Adipocyte (in vitro differentiated cells): Measurements from ENCODE around the gene SLC22A15.
"Not testable (repeated sequence)": the region's sequence is repeated elsewhere in the genome, so short reads cannot be mapped to it uniquely, and the experiment has no call there.

Source experiments
- DNase-seq: peaks from one replicate; pipeline ENCODE4 v3.0.0-alpha.2; 2015; ENCODE audit warnings: low read depth
- H3K27me3 ChIP-seq: replicated peaks from 2 replicates; pipeline ENCODE4 v1.7.0; 2013; ENCODE audit warnings: mild to moderate bottlenecking, low read length, moderate library complexity; ENCODE audit not compliant: control insufficient read depth, insufficient read depth
- H3K36me3 ChIP-seq: 2 replicates; pipeline ENCODE4 v1.7.0; 2013; ENCODE audit warnings: low read length, mild to moderate bottlenecking, moderate library complexity; ENCODE audit not compliant: control insufficient read depth, insufficient read depth, severe bottlenecking
- H3K4me1 ChIP-seq: 2 replicates; pipeline ENCODE4 v1.7.0; 2013; ENCODE audit warnings: mild to moderate bottlenecking, low read length, moderate library complexity; ENCODE audit not compliant: control insufficient read depth, insufficient read depth
- H3K4me3 ChIP-seq: 2 replicates; pipeline ENCODE4 v1.7.0; 2013; ENCODE audit warnings: mild to moderate bottlenecking, low read length, moderate library complexity
- H3K9ac ChIP-seq: 2 replicates; pipeline ENCODE4 v1.7.0; 2013; ENCODE audit warnings: mild to moderate bottlenecking, low read length, moderate library complexity
- H3K9me3 ChIP-seq: 2 replicates; pipeline ENCODE4 v1.7.0; 2013; ENCODE audit warnings: mild to moderate bottlenecking, low read length, moderate library complexity; ENCODE audit not compliant: control insufficient read depth

SLC22A15 gene

GRCh38 chr1:115982400-115982799 is 6.1 kb downstream of the SLC22A15 start:
- no peak overlapping the region for H3K9ac ChIP-seq
- no peaks in the 10 kb centered on the region for H3K27me3 ChIP-seq
- H3K36me3 ChIP-seq: no peaks in the 10 kb centered on the region
- peaks cover 26% of the 10 kb centered on the region for H3K4me1 ChIP-seq
- no peak overlapping the region for H3K4me3 ChIP-seq
- H3K9me3 ChIP-seq: no peaks in the 10 kb centered on the region
- no peak for DNase-seq

GRCh38 chr1:115983584-115983983 is 7.3 kb downstream of the SLC22A15 start:
- Histone ChIP-seq H3K36me3 (no peaks in the 10 kb centered on the region), H3K4me1 (peaks cover 19% of the 10 kb centered on the region), H3K4me3 (no peak overlapping the region), H3K27me3 (no peaks in the 10 kb centered on the region), H3K9ac (no peak overlapping the region), H3K9me3 (no peaks in the 10 kb centered on the region)
- DNase-seq: no peak

GRCh38 chr1:115987623-115988022 is 11.3 kb downstream of the SLC22A15 start:
- Histone ChIP-seq H3K27me3 (no peaks in the 10 kb centered on the region), H3K4me3 (no peak overlapping the region), H3K4me1 (peaks cover under 1% of the 10 kb centered on the region), H3K36me3 (peaks cover 6% of the 10 kb centered on the region), H3K9me3 (no peaks in the 10 kb centered on the region), H3K9ac (no peak overlapping the region)
- DNase-seq: no peak

- Histone ChIP-seq H3K4me1 (no peaks in the 10 kb centered on the region), H3K36me3 (peaks cover 17% of the 10 kb centered on the region), H3K9ac (no peak overlapping the region), H3K4me3 (no peak overlapping the region), H3K27me3 (no peaks in the 10 kb centered on the region), H3K9me3 (no peaks in the 10 kb centered on the region)
- DNase-seq: no peak
Observed at GRCh38 chr1:115988953-115989352, 12.6 kb downstream of the SLC22A15 start.

GRCh38 chr1:115989699-115990098 is 13.4 kb downstream of the SLC22A15 start:
- Histone ChIP-seq H3K9ac (no peak overlapping the region), H3K9me3 (no peaks in the 10 kb centered on the region), H3K4me3 (no peak overlapping the region), H3K27me3 (no peaks in the 10 kb centered on the region), H3K36me3 (peaks cover 25% of the 10 kb centered on the region), H3K4me1 (no peaks in the 10 kb centered on the region)
- DNase-seq: no peak

- H3K9me3 ChIP-seq: no peaks in the 10 kb centered on the region
- no peak overlapping the region for H3K9ac ChIP-seq
- no peaks in the 10 kb centered on the region for H3K27me3 ChIP-seq
- H3K4me1 ChIP-seq: no peaks in the 10 kb centered on the region
- H3K36me3 ChIP-seq: peaks cover 37% of the 10 kb centered on the region
- H3K4me3 ChIP-seq: no peak overlapping the region
- no peak for DNase-seq
Observed at GRCh38 chr1:115991909-115992308, 15.6 kb downstream of the SLC22A15 start.

- Histone ChIP-seq H3K36me3 (peaks cover 42% of the 10 kb centered on the region), H3K9me3 (peaks cover 18% of the 10 kb centered on the region)
- not testable (repeated sequence) for H3K4me3 ChIP-seq, DNase-seq, H3K4me1 ChIP-seq, H3K9ac ChIP-seq, H3K27me3 ChIP-seq
Observed at GRCh38 chr1:115997921-115998320, 21.6 kb downstream of the SLC22A15 start.

- no peak overlapping the region for H3K4me3 ChIP-seq
- no peak overlapping the region for H3K9ac ChIP-seq
- peaks cover 18% of the 10 kb centered on the region for H3K9me3 ChIP-seq
- H3K27me3 ChIP-seq: no peaks in the 10 kb centered on the region
- peaks cover 28% of the 10 kb centered on the region for H3K36me3 ChIP-seq
- no peaks in the 10 kb centered on the region for H3K4me1 ChIP-seq
- DNase-seq: peak; percentile 3
Observed at GRCh38 chr1:116001739-116002487, 25.6 kb downstream of the SLC22A15 start.

- no peak for DNase-seq
- Histone ChIP-seq H3K9ac (no peak overlapping the region), H3K36me3 (peaks cover 35% of the 10 kb centered on the region), H3K9me3 (peaks cover 13% of the 10 kb centered on the region), H3K27me3 (no peaks in the 10 kb centered on the region), H3K4me1 (no peaks in the 10 kb centered on the region), H3K4me3 (no peak overlapping the region)
Observed at GRCh38 chr1:116002781-116003420, 26.6 kb downstream of the SLC22A15 start.

- no peak overlapping the region for H3K4me3 ChIP-seq
- no peaks in the 10 kb centered on the region for H3K4me1 ChIP-seq
- H3K36me3 ChIP-seq: peaks cover 39% of the 10 kb centered on the region
- DNase-seq: no peak
- H3K9ac ChIP-seq: no peak overlapping the region
- H3K27me3 ChIP-seq: no peaks in the 10 kb centered on the region
- peaks cover 4% of the 10 kb centered on the region for H3K9me3 ChIP-seq
Observed at GRCh38 chr1:116003823-116004222, 27.5 kb downstream of the SLC22A15 start.

GRCh38 chr1:116006486-116006964 is 30.2 kb downstream of the SLC22A15 start:
- Histone ChIP-seq H3K9me3 (no peaks in the 10 kb centered on the region), H3K36me3 (peaks cover 40% of the 10 kb centered on the region), H3K27me3 (no peaks in the 10 kb centered on the region), H3K4me3 (no peak overlapping the region), H3K4me1 (no peaks in the 10 kb centered on the region), H3K9ac (no peak overlapping the region)
- no peak for DNase-seq
